K562 (cell line): ENCODE data around the gene ING1. TPM values are rescaled to one million over a fixed set of nuclear protein-coding genes. Genes with fewer than 3 reads are reported as not detected.

Experiments used
- ATAC-seq: fragments of 200-7000 bp; cut with Tn5 transposase; 3 replicates; pipeline ENCODE4 v1.9.1; 2020; ENCODE audit warnings: moderate library complexity
- BruUV-seq: library from RNA; stranded (reverse); fragments of 400-500 nt; replicated peaks from 2 replicates; lab custom pipeline; 2021; lab: Mats Ljungman, UMichigan
- CTCF ChIA-PET: fragments of 300-600 bp; formaldehyde crosslinking; extraction: SDS; loops from one replicate; lab custom pipeline; 2021; ENCODE audit warnings: low intra/inter-chr PET ratio; lab: Yijun Ruan, JAX
- POLR2A ChIA-PET: fragments of 300-600, 350-650 bp; sonication (Branson Sonifier 250); formaldehyde crosslinking; extraction: SDS; loops from one replicate; lab custom pipeline; 2021; ENCODE audit warnings: antibody characterized with exemption, inconsistent platforms; lab: Yijun Ruan, JAX
- DNase-seq, 4 experiments: peaks; one replicate each; pipeline versions ENCODE4 v3.0.0 to v3.0.0-alpha.2; 2011 to 2018; ENCODE audit warnings: low spot score in 3 of 4, mixed read lengths in 3 of 4; ENCODE audit errors: extremely low read depth in 1 of 4
- FAIRE-seq: peaks from 2 replicates; lab custom pipeline; 2011; peaks lifted over from hg19 to GRCh38; lab: Jason Lieb, UNC
- H2AFZ ChIP-seq: 2 replicates; pipeline ENCODE4 v1.6.0; 2011; ENCODE audit warnings: low read depth, low read length, control low read depth, inconsistent platforms
- H3K27ac ChIP-seq: fragments of 200-600 bp; 3 replicates; pipeline ENCODE4 v1.8.0; 2011; ENCODE audit warnings: low read depth, mild to moderate bottlenecking, control low read depth, inconsistent platforms, low read length, moderate library complexity, mixed read lengths; ENCODE audit errors: extremely low read depth
- H3K27me3 ChIP-seq, 2 experiments: fragments of 300-600 bp in 1 of 2; 2 replicates in 1 of 2; 3 replicates in 1 of 2; pipeline versions ENCODE4 v1.6.0 to v1.8.0; 2011; ENCODE audit warnings: inconsistent platforms in 2 of 2, low read length in 2 of 2, mild to moderate bottlenecking in 1 of 2, mixed read lengths in 1 of 2, moderate library complexity in 1 of 2; ENCODE audit not compliant: control insufficient read depth in 2 of 2, insufficient read depth in 2 of 2
- H3K36me3 ChIP-seq: fragments of 300-600 bp; 3 replicates; pipeline ENCODE4 v1.8.0; 2011; ENCODE audit warnings: mild to moderate bottlenecking, low read length, inconsistent platforms; ENCODE audit not compliant: control insufficient read depth, insufficient read depth
- H3K4me1 ChIP-seq, 2 experiments: fragments of 200-600 bp in 1 of 2; replicated peaks in 1 of 2; 2 replicates in 1 of 2; 3 replicates in 1 of 2; pipeline versions ENCODE4 v1.5.1 to v1.8.0; 2011; ENCODE audit warnings: inconsistent platforms in 2 of 2, low read length in 2 of 2, mild to moderate bottlenecking in 1 of 2, mixed read lengths in 1 of 2, moderate library complexity in 1 of 2; ENCODE audit not compliant: control insufficient read depth in 2 of 2, insufficient read depth in 2 of 2
- H3K4me2 ChIP-seq: 2 replicates; pipeline ENCODE4 v1.6.1; 2011; ENCODE audit warnings: low read length, control low read depth, inconsistent platforms, mixed read lengths; ENCODE audit not compliant: insufficient read depth
- H3K4me3 ChIP-seq: fragments of 200-600 bp; sonication (generic), shearing (Covaris generic); 2 replicates; pipeline ENCODE4 v1.5.1; 2016; ENCODE audit warnings: control low read depth, inconsistent platforms
- H3K79me2 ChIP-seq: fragments of 200-600 bp; 3 replicates; pipeline ENCODE4 v1.8.0; 2011; ENCODE audit warnings: low read length, inconsistent platforms; ENCODE audit not compliant: control insufficient read depth, insufficient read depth
- H3K9ac ChIP-seq, 2 experiments: 2 replicates each; pipeline versions ENCODE4 v1.6.0 to v1.6.1; 2011; ENCODE audit warnings: low read depth in 2 of 2, low read length in 2 of 2, control low read depth in 1 of 2, inconsistent platforms in 1 of 2, mild to moderate bottlenecking in 1 of 2, mixed read lengths in 1 of 2; ENCODE audit not compliant: insufficient read depth in 1 of 2
- H3K9me1 ChIP-seq: one replicate; pipeline ENCODE4 v1.6.0; 2011; ENCODE audit warnings: inconsistent platforms, mild to moderate bottlenecking, low read length, moderate library complexity; ENCODE audit not compliant: control insufficient read depth, insufficient read depth
- H3K9me3 ChIP-seq: replicated peaks from 2 replicates; pipeline ENCODE4 v1.5.1; 2011; ENCODE audit warnings: low read depth, low read length, inconsistent platforms; ENCODE audit not compliant: control insufficient read depth, insufficient read depth
- H4K20me1 ChIP-seq: replicated peaks from 2 replicates; pipeline ENCODE4 v1.6.1; 2011; ENCODE audit warnings: low read length, inconsistent platforms, mixed read lengths; ENCODE audit not compliant: control insufficient read depth, insufficient read depth
- CBX2 ChIP-seq: fragments of 200-600 bp; sonication (generic); IDR thresholded peaks from one replicate; pipeline ENCODE4 v1.6.1; 2012; ENCODE audit warnings: mild to moderate bottlenecking, low read length, inconsistent platforms; ENCODE audit not compliant: insufficient read depth, poor library complexity, severe bottlenecking
- CBX8 ChIP-seq: fragments of 200-600 bp; sonication (generic); IDR thresholded peaks from 2 replicates; pipeline ENCODE4 v1.6.1; 2012; ENCODE audit warnings: borderline replicate concordance, mixed run types, low read depth, mild to moderate bottlenecking, moderate library complexity, mixed read lengths, low read length, control low read depth, inconsistent platforms; ENCODE audit not compliant: poor library complexity, severe bottlenecking; ENCODE audit errors: extremely low read depth
- EP400 ChIP-seq: fragments of 450-650 bp; IDR thresholded peaks from 2 replicates; pipeline ENCODE4 v1.6.1; 2017; ENCODE audit warnings: antibody characterized with exemption, mild to moderate bottlenecking, moderate library complexity
- HDAC2 ChIP-seq: fragments of 450-650 bp; IDR thresholded peaks from 2 replicates; pipeline ENCODE4 v1.6.1; 2016; ENCODE audit warnings: mild to moderate bottlenecking
- HLTF ChIP-seq: fragments of 450-650 bp; IDR thresholded peaks from 2 replicates; pipeline ENCODE4 v1.6.1; 2016
- HNRNPK ChIP-seq: fragments of 200-400 bp; formaldehyde crosslinking; IDR thresholded peaks from one replicate; pipeline ENCODE4 v1.6.1; 2018; ENCODE audit warnings: mild to moderate bottlenecking, low read depth, low read length; ENCODE audit not compliant: poor library complexity, severe bottlenecking
- KAT7 ChIP-seq: sonication (generic); formaldehyde crosslinking; IDR thresholded peaks from 2 replicates; pipeline ENCODE4 v1.8.0; 2022; ENCODE audit warnings: missing genetic modification reagents, mild to moderate bottlenecking, borderline replicate concordance
- MYNN ChIP-seq, 2 experiments: sonication (generic); formaldehyde crosslinking in 1 of 2; IDR thresholded peaks; 2 replicates each; pipeline versions ENCODE4 v1.5.0 to v1.6.1; 2016 to 2020; ENCODE audit warnings: antibody characterized with exemption in 1 of 2, missing genetic modification reagents in 1 of 2
- PRMT5 ChIP-seq: sonication (generic); formaldehyde crosslinking; IDR thresholded peaks from 2 replicates; pipeline ENCODE4 v1.5.0; 2020; ENCODE audit warnings: missing genetic modification reagents
- PRPF4 ChIP-seq: fragments of 200-400 bp; formaldehyde crosslinking; IDR thresholded peaks from one replicate; pipeline ENCODE4 v1.6.1; 2017; ENCODE audit warnings: low read length, low read depth, mild to moderate bottlenecking; ENCODE audit not compliant: insufficient read depth, poor library complexity, severe bottlenecking
- SMARCB1 ChIP-seq: IDR thresholded peaks from 2 replicates; pipeline ENCODE4 v1.6.1; 2011; ENCODE audit warnings: improper control_type of control experiment, low read depth; ENCODE audit not compliant: insufficient read length
- XRCC5 ChIP-seq: fragments of 200-400 bp; formaldehyde crosslinking; IDR thresholded peaks from 2 replicates; pipeline ENCODE4 v1.6.1; 2017; ENCODE audit warnings: low read depth, mild to moderate bottlenecking, low read length
- ZNF583 ChIP-seq: fragments of 250-450 bp; sonication (Bioruptor Pico); IDR thresholded peaks from 2 replicates; pipeline ENCODE4 v1.4.0; 2020
- in situ Hi-C: fragments of 300-500 bp; cut with MboI; formaldehyde crosslinking; loops from 4 replicates; pipeline ENCODE4 v1.15.0; 2018; ENCODE audit warnings: inconsistent platforms, mixed read lengths
- intact Hi-C: fragments of 100-400 bp; cut with micrococcal nuclease; formaldehyde crosslinking; loops from 2 replicates; pipeline ENCODE4 v1.14.2; 2022
- polyA plus RNA-seq, 8 experiments: library from polyadenylated mRNA; depleted of rRNA in 4 of 8; stranded (reverse) in 5 of 8; unstranded in 3 of 8; fragments of >200 nt; fragmentation: Nextera tagmentation in 2 of 8; fragmentation: Illumina TruSeq in 1 of 8; extraction: Ambion mirVana in 2 of 8; extraction: Trizol in 1 of 8; gene quantifications; 2 replicates each; pipeline versions ENCODE4 v1.2.1 to v1.2.3, GENCODE V29; 2011 to 2014; ENCODE audit warnings: inconsistent platforms in 1 of 8, missing spikeins in 1 of 8
- total RNA-seq, 7 experiments: library from RNA; depleted of rRNA in 6 of 7; stranded (reverse); fragments of >200 nt in 6 of 7; fragmentation: Illumina TruSeq in 2 of 7; extraction: Trizol in 2 of 7; gene quantifications; 2 replicates each; pipeline versions ENCODE4 v1.2.1 to v1.2.3, GENCODE V29; 2011 to 2021; ENCODE audit warnings: low replicate concordance in 1 of 7
- TF ChIP-seq, protein P1 (sequence below): fragments of 450-650 bp; IDR thresholded peaks from 2 replicates; pipeline ENCODE4 v1.6.1; 2014; ENCODE audit warnings: low read depth, mild to moderate bottlenecking, moderate library complexity, borderline replicate concordance
- TF ChIP-seq, protein P2 (sequence below), 3 experiments: IDR thresholded peaks in 2 of 3; conservative IDR thresholded peaks in 1 of 3; 2 replicates each; pipeline ENCODE4 v1.5.1; 2011 to 2012; ENCODE audit warnings: low read length in 3 of 3, mild to moderate bottlenecking in 3 of 3, control low read depth in 2 of 3, improper control_type of control experiment in 1 of 3, inconsistent platforms in 1 of 3, low read depth in 1 of 3, mixed read lengths in 1 of 3, moderate library complexity in 1 of 3; ENCODE audit not compliant: insufficient read depth in 2 of 3

ING1 gene
- total and polyA plus RNA-seq, 9 of the 15 experiments (the other 6 are each of a cell fraction or from before 2014, with no cell fraction given), result 1.0 to 20.1 (median 8.2) TPM

DNA sequence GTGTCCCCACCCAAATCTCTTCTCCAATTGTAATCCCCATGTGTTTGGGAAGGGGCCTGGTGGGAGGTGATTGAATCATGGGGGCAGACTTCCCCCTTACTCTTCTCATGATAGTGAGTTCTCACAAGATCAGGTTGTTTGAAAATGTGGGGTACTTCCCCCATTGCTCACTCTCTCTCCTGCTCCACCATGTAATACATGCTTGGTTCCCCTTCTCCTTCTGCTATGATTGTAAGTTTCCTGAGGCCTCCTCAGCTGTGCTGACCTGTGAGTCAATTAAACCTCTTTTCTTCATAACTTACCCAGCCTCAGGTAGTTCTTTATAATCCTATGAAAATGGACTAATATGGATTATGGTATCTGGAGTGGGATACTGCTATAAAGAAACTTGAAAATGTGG, 24.1 kb downstream of the ING1 start:
- Histone ChIP-seq H3K4me1 (no peaks in the 10 kb centered on the region), H3K27ac (no peak overlapping the region), H3K4me3 (no peak overlapping the region), H2AFZ (no peak overlapping the region), H3K27me3 (no peaks in the 10 kb centered on the region), H3K36me3 (no peaks in the 10 kb centered on the region)
- no peak for FAIRE-seq
- BruUV-seq, result no TSS peak
- POLR2A ChIA-PET, result no interaction called here
- CTCF ChIA-PET, result no interaction called here
- TF ChIP-seq PRMT5 (CRISPR knock-in tag) (no peak), EP400 (no peak), MYNN (IDR thresholded peaks at IDR 0.05) (no peak), MYNN (CRISPR knock-in tag; IDR thresholded peaks at IDR 0.05) (no peak), CBX2 (no peak), HDAC2 (no peak), HNRNPK (no peak), HLTF (no peak), SMARCB1 (no peak), ZNF583 (no peak), CBX8 (no peak), PRPF4 (no peak), XRCC5 (no peak), KAT7 (CRISPR knock-in tag) (no peak)
- TF ChIP-seq, protein P1, sequence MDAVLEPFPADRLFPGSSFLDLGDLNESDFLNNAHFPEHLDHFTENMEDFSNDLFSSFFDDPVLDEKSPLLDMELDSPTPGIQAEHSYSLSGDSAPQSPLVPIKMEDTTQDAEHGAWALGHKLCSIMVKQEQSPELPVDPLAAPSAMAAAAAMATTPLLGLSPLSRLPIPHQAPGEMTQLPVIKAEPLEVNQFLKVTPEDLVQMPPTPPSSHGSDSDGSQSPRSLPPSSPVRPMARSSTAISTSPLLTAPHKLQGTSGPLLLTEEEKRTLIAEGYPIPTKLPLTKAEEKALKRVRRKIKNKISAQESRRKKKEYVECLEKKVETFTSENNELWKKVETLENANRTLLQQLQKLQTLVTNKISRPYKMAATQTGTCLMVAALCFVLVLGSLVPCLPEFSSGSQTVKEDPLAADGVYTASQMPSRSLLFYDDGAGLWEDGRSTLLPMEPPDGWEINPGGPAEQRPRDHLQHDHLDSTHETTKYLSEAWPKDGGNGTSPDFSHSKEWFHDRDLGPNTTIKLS, result no peak
- TF ChIP-seq, protein P2, sequence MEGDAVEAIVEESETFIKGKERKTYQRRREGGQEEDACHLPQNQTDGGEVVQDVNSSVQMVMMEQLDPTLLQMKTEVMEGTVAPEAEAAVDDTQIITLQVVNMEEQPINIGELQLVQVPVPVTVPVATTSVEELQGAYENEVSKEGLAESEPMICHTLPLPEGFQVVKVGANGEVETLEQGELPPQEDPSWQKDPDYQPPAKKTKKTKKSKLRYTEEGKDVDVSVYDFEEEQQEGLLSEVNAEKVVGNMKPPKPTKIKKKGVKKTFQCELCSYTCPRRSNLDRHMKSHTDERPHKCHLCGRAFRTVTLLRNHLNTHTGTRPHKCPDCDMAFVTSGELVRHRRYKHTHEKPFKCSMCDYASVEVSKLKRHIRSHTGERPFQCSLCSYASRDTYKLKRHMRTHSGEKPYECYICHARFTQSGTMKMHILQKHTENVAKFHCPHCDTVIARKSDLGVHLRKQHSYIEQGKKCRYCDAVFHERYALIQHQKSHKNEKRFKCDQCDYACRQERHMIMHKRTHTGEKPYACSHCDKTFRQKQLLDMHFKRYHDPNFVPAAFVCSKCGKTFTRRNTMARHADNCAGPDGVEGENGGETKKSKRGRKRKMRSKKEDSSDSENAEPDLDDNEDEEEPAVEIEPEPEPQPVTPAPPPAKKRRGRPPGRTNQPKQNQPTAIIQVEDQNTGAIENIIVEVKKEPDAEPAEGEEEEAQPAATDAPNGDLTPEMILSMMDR (IDR thresholded peaks at IDR 0.05 in 2 of 3, conservative IDR thresholded peaks at IDR 0.05 in 1 of 3; ENCODE audit: insufficient read depth in 2 of 3, low read depth in 1 of 3, low read length in 3 of 3), result no peak
- TF ChIP-seq, all 486 proteins: peak for 0
- in situ Hi-C loops (no loop called here), intact Hi-C loops (no loop called here)
- DNase-seq, result no peak
- no peaks in the 10 kb centered on the region for H3K79me2 ChIP-seq
- no peaks in the 10 kb centered on the region for H4K20me1 ChIP-seq
- H3K9me3 ChIP-seq, result no peaks in the 10 kb centered on the region
- H3K4me2 ChIP-seq, result no peak overlapping the region
- H3K9ac ChIP-seq, result no peak overlapping the region
- H3K9me1 ChIP-seq, result no peaks in the 10 kb centered on the region
- no peak for ATAC-seq
